Effector memory CD4-positive, alpha-beta T cell (primary cell): ENCODE data around the gene ZC3H15.

Experiments used
- DNase-seq, 3 donors: peaks; one replicate each; pipeline ENCODE4 v3.0.0-alpha.2; 2020
- H3K27ac ChIP-seq: 2 replicates; pipeline ENCODE4 v1.7.0; 2013; ENCODE audit warnings: mild to moderate bottlenecking, low read length, moderate library complexity; ENCODE audit not compliant: insufficient read depth, poor library complexity, severe bottlenecking
- H3K27me3 ChIP-seq: replicated peaks from 2 replicates; pipeline ENCODE4 v1.7.0; 2013; ENCODE audit warnings: mild to moderate bottlenecking, low read length; ENCODE audit not compliant: insufficient read depth, control insufficient read depth, poor library complexity, severe bottlenecking
- H3K36me3 ChIP-seq: 2 replicates; pipeline ENCODE4 v1.7.0; 2013; ENCODE audit warnings: mild to moderate bottlenecking, low read length, moderate library complexity; ENCODE audit not compliant: control insufficient read depth, insufficient read depth
- H3K4me1 ChIP-seq: 2 replicates; pipeline ENCODE4 v1.7.0; 2013; ENCODE audit warnings: low read length, mild to moderate bottlenecking; ENCODE audit not compliant: control insufficient read depth, insufficient read depth, poor library complexity, severe bottlenecking
- H3K4me3 ChIP-seq: 2 replicates; pipeline ENCODE4 v1.7.0; 2013; ENCODE audit warnings: low read length, low read depth, mild to moderate bottlenecking; ENCODE audit not compliant: insufficient read depth, poor library complexity, severe bottlenecking
- H3K9me3 ChIP-seq: 2 replicates; pipeline ENCODE4 v1.7.0; 2013; ENCODE audit warnings: mild to moderate bottlenecking, low read length, moderate library complexity; ENCODE audit not compliant: control insufficient read depth

Gene ZC3H15

GRCh38 chr2:186554850-186555671 is 69.0 kb downstream of the ZC3H15 start:
- Histone ChIP-seq H3K36me3 (no peaks in the 10 kb centered on the region), H3K27ac (no peak overlapping the region), H3K4me1 (no peaks in the 10 kb centered on the region), H3K27me3 (no peaks in the 10 kb centered on the region), H3K4me3 (no peak overlapping the region), H3K9me3 (no peaks in the 10 kb centered on the region)
- no peak for DNase-seq

DNA sequence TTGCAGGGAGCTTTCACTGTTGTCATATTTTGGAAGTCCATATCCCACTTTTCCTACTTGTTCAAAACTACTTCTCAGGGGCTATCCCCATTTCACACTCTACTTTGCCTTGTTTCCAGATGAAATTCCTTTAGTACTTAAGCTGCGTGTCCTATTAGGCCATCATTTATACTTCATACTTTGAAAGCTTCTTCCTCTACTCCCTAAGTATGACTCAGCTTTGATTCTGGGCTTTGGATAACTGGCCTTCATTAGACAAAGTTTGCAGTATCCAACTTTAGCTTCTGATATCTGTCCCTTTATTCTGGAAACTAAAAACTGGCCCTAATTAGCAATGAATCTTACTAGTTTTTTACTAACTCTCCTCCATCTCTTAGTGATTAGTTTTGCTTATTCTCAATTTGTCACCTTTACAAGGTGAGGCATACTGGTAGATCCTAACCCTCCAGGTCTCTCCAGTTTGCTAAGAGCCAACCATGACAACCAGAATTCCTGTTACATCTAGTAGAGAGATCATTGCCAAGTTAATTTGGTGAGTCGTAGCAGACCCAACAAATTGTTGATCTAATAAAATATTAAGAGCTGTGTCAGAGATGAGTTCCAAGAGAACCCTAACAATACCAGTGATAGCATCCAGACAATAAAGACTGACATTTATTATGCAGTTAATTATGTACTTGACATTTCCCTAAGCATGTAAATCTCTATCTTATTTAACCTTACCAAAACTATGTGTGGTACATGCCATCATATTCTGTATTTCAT is 72.6 kb downstream of the ZC3H15 start:
- Histone ChIP-seq H3K27ac (no peak overlapping the region), H3K36me3 (no peaks in the 10 kb centered on the region), H3K4me3 (no peak overlapping the region), H3K27me3 (no peaks in the 10 kb centered on the region), H3K4me1 (no peaks in the 10 kb centered on the region), H3K9me3 (no peaks in the 10 kb centered on the region)
- no peak for DNase-seq
